ENCODE results near the gene PRRT4. TPM values are rescaled to one million over a fixed set of nuclear protein-coding genes. Genes with fewer than 3 reads are reported as not detected.
A peak's percentile ranks its signal among the peaks of the same experiment; 100 is the strongest.

PRRT4 gene
- total RNA-seq, 4 donors from 2014 or later, result 0.40 to 1.2 (median 0.82) TPM

- peaks cover 0 to 16% (median 9%) of the 10 kb centered on the region in 3 donors for H3K4me1 ChIP-seq
- no peak overlapping the region for H3K27ac ChIP-seq
- no peaks in the 10 kb centered on the region for H3K9me3 ChIP-seq
- no peak for ATAC-seq
- peaks cover 54% of the 10 kb centered on the region for H3K27me3 ChIP-seq
- TF ChIP-seq POLR2AphosphoS5 (IDR thresholded peaks at IDR 0.05) (no peak), POLR2A (IDR thresholded peaks at IDR 0.05) (no peak), EP300 (IDR thresholded peaks at IDR 0.05) (no peak), CTCF (IDR thresholded peaks at IDR 0.05) (no peak)
- no peaks in the 10 kb centered on the region for H3K36me3 ChIP-seq
- H3K4me3 ChIP-seq, result peak overlapping the region in 1 of 2 donors; percentile 46
- 58% methylated on average over 3 of the region's 35 CpGs; no CpG with 5 or more reads in 1 of the 2 donors for WGBS, 2 donors (ENCODE audit: low coverage in 1 of 2)
Measured at GRCh38 chr7:128350708-128351295, 10.7 kb downstream of the PRRT4 start.

GRCh38 chr7:128349466-128349825 is 12.0 kb downstream of the PRRT4 start:
- Histone ChIP-seq H3K27me3 (peaks cover 42% of the 10 kb centered on the region), H3K36me3 (no peaks in the 10 kb centered on the region)
- WGBS, 2 donors (ENCODE audit: low coverage in 1 of 2), result 0 to 20% methylated on average over 1 of the region's 4 CpGs

GRCh38 chr7:128347647-128348097 is 13.8 kb downstream of the PRRT4 start:
- H3K4me1 ChIP-seq, result peaks cover 0 to 28% (median 13%) of the 10 kb centered on the region in 3 donors
- no peak overlapping the region for H3K27ac ChIP-seq
- H3K4me3 ChIP-seq, result no peak overlapping the region
- peak in 3 of 4 experiments; percentile 47 to 76 (median 58) for TF ChIP-seq CTCF (IDR thresholded peaks at IDR 0.05)
- TF ChIP-seq EP300 (IDR thresholded peaks at IDR 0.05), result no peak
- no peak for TF ChIP-seq POLR2AphosphoS5 (IDR thresholded peaks at IDR 0.05)
- no peak for TF ChIP-seq POLR2A (IDR thresholded peaks at IDR 0.05)
- no peak for ATAC-seq
- no peaks in the 10 kb centered on the region for H3K36me3 ChIP-seq
- WGBS, 2 donors (ENCODE audit: low coverage in 1 of 2), result 0 to 4% methylated on average over 2 of the region's 2 CpGs
- peaks cover 24% of the 10 kb centered on the region for H3K27me3 ChIP-seq
- no peaks in the 10 kb centered on the region for H3K9me3 ChIP-seq

More at GRCh38 chr7:128349466-128349825, 12.0 kb downstream of the PRRT4 start:
- ATAC-seq, result no peak
- Histone ChIP-seq H3K4me3 (no peak overlapping the region), H3K9me3 (no peaks in the 10 kb centered on the region), H3K27ac (no peak overlapping the region), H3K4me1 (peaks cover 0 to 17% (median 9%) of the 10 kb centered on the region in 3 donors)
- TF ChIP-seq CTCF (IDR thresholded peaks at IDR 0.05) (no peak), EP300 (IDR thresholded peaks at IDR 0.05) (no peak), POLR2AphosphoS5 (IDR thresholded peaks at IDR 0.05) (no peak), POLR2A (IDR thresholded peaks at IDR 0.05) (no peak)

- no peak for ATAC-seq
- no peaks in the 10 kb centered on the region for H3K27me3 ChIP-seq
- peaks cover 0 to 34% (median 9%) of the 10 kb centered on the region in 3 donors for H3K4me1 ChIP-seq
- peak overlapping the region in 1 of 4 donors; percentile 82 for H3K27ac ChIP-seq
- no peak overlapping the region for H3K4me3 ChIP-seq
- H3K9me3 ChIP-seq, result no peaks in the 10 kb centered on the region
- peaks cover 0 to 5% of the 10 kb centered on the region in 2 donors for H3K36me3 ChIP-seq
- TF ChIP-seq POLR2A (IDR thresholded peaks at IDR 0.05) (no peak), POLR2AphosphoS5 (IDR thresholded peaks at IDR 0.05) (no peak), CTCF (IDR thresholded peaks at IDR 0.05) (no peak), EP300 (IDR thresholded peaks at IDR 0.05) (no peak)
- 93% methylated on average over 3 to 4 of the region's 5 CpGs for WGBS, 2 donors (ENCODE audit: low coverage in 1 of 2)
Measured at GRCh38 chr7:128344431-128344774, 17.1 kb downstream of the PRRT4 start.

All from gastroesophageal sphincter (tissue), 4 donors.